ENCODE measurements around the gene PDLIM1. TPM values are rescaled to one million over a fixed set of nuclear protein-coding genes. Genes with fewer than 3 reads are reported as not detected.

PDLIM1 gene
- total RNA-seq, 1 experiment from 2014 or later = 67.4 TPM

- TF ChIP-seq ZNF274 (IDR thresholded peaks at IDR 0.05; ENCODE audit: low read depth, low read length) (no peak), SIN3A (IDR thresholded peaks at IDR 0.05; ENCODE audit: low read depth) (no peak), ZFX (IDR thresholded peaks at IDR 0.05) (no peak), RAD21 (IDR thresholded peaks at IDR 0.05; ENCODE audit: low read depth) (no peak), SRF (IDR thresholded peaks at IDR 0.05; ENCODE audit: low read depth) (no peak)
Measured at GRCh38 chr10:95335933-95336699, 45.3 kb upstream of the PDLIM1 start (continued).

- intact Hi-C loops (cut with micrococcal nuclease) = no loop called here
- Histone ChIP-seq H3K79me2 (ENCODE audit: insufficient read depth, low read length) (no peaks in the 10 kb centered on the region), H3K4me3 (replicated peaks in 1 of 2; ENCODE audit: low read depth in 1 of 2, low read length in 2 of 2) (no peak overlapping the region), H3K9me3 (ENCODE audit: control insufficient read depth in 1 of 2, insufficient read depth in 1 of 2, low read depth in 1 of 2, low read length in 2 of 2) (no peaks in the 10 kb centered on the region), H3K9ac (ENCODE audit: low read length) (no peak overlapping the region), H3K9me2 (ENCODE audit: insufficient read depth) (no peaks in the 10 kb centered on the region), H3K4me1 (ENCODE audit: control insufficient read depth in 1 of 2, insufficient read depth in 2 of 2, low read length in 2 of 2) (peaks cover 0 to 22% of the 10 kb centered on the region in 2 experiments; a peak in 3 of 4 replicates), H2AFZ (ENCODE audit: low read depth, low read length, poor library complexity, severe bottlenecking) (no peak overlapping the region), H4K20me1 (ENCODE audit: insufficient read depth) (no peaks in the 10 kb centered on the region), H3K36me3 (ENCODE audit: control insufficient read depth in 1 of 2, insufficient read depth in 2 of 2, low read length in 2 of 2) (no peaks in the 10 kb centered on the region), H3K27ac (ENCODE audit: low read depth, low read length) (no peak overlapping the region), H3K4me2 (ENCODE audit: low read length) (no peak overlapping the region), H3K27me3 (ENCODE audit: insufficient read depth, low read length) (no peaks in the 10 kb centered on the region)
- ATAC-seq (no peak), DNase-seq (ENCODE audit: low read depth, low spot score) (no peak)
- ChIA-PET POLR2A (no interaction called here), RAD21 (ENCODE audit: low non-redundant PET in 1 of 2, low total read pairs in 2 of 2, uncharacterized antibody in 2 of 2, unreplicated experiment in 2 of 2) (no interaction called here), CTCF (no interaction called here)
- TF ChIP-seq ZNF274 (IDR thresholded peaks at IDR 0.05; ENCODE audit: low read depth, low read length) = no peak
- TF ChIP-seq ZFX (IDR thresholded peaks at IDR 0.05) = no peak
- TF ChIP-seq EZH2phosphoT487 (IDR thresholded peaks at IDR 0.05; ENCODE audit: borderline replicate concordance) = no peak
- no peak for TF ChIP-seq CBX3 (IDR thresholded peaks at IDR 0.05; ENCODE audit: low read depth)
- BruUV-seq (replicated peaks) = no TSS peak
Measured at GRCh38 chr10:95334805-95335144, 44.0 kb upstream of the PDLIM1 start.

All from HCT116 (cell line).